A549 (cell line): ENCODE results near the gene GABBR2. TPM values are rescaled to one million over a fixed set of nuclear protein-coding genes. Genes with fewer than 3 reads are reported as not detected.

Experiments used
- ATAC-seq, 2 experiments: fragments of 200-7000 bp in 1 of 2; fragments of >200 bp in 1 of 2; cut with Nextera tagmentation in 1 of 2; cut with Tn5 transposase in 1 of 2; 3 replicates each; pipeline versions ENCODE4 v1.8.0 to v1.9.1; 2018 to 2020; ENCODE audit warnings: mild to moderate bottlenecking in 1 of 2, moderate library complexity in 1 of 2
- CTCF ChIA-PET: fragments of 300-600 bp; sonication (Branson Sonifier 250); formaldehyde crosslinking; extraction: SDS; loops from one replicate; lab custom pipeline; 2021; ENCODE audit warnings: antibody characterized with exemption, inconsistent platforms; lab: Yijun Ruan, JAX
- POLR2A ChIA-PET: fragments of 350-600 bp; formaldehyde crosslinking; extraction: SDS; loops from one replicate; lab custom pipeline; 2021; ENCODE audit warnings: antibody characterized with exemption, inconsistent platforms; lab: Yijun Ruan, JAX
- DNase-seq, 2 experiments: peaks; one replicate each; pipeline versions ENCODE4 v3.0.0 to v3.0.0-alpha.2; 2011 to 2016; ENCODE audit warnings: low read depth in 1 of 2, low spot score in 1 of 2
- FAIRE-seq: peaks from 2 replicates; lab custom pipeline; 2011; peaks lifted over from hg19 to GRCh38; lab: Jason Lieb, UNC
- H3K27ac ChIP-seq, 2 experiments: fragments of >200 bp; sonication (Bioruptor Twin); formaldehyde crosslinking; 3 replicates each; pipeline ENCODE4 v1.5.1; 2016 to 2017
- H3K4me1 ChIP-seq: fragments of >200 bp; sonication (Bioruptor Twin); formaldehyde crosslinking; 3 replicates; pipeline ENCODE4 v1.6.1; 2016
- H3K4me2 ChIP-seq: fragments of >200 bp; sonication (Bioruptor Twin); formaldehyde crosslinking; 3 replicates; pipeline ENCODE4 v1.6.1; 2016
- H3K4me3 ChIP-seq: fragments of >200 bp; sonication (Bioruptor Twin); formaldehyde crosslinking; 3 replicates; pipeline ENCODE4 v1.5.1; 2016
- H3K9me3 ChIP-seq: fragments of >200 bp; sonication (Bioruptor Twin); formaldehyde crosslinking; 3 replicates; pipeline ENCODE4 v1.6.1; 2016
- CHD2 ChIP-seq: fragments of 150-350 bp; IDR thresholded peaks from 2 replicates; pipeline ENCODE4 v1.6.1; 2014; ENCODE audit warnings: low read length; ENCODE audit not compliant: partially characterized antibody
- FOSB ChIP-seq: fragments of 250-450 bp; sonication (Bioruptor Pico); IDR thresholded peaks from 2 replicates; pipeline ENCODE4 v1.5.0; 2020; ENCODE audit warnings: mild to moderate bottlenecking, moderate library complexity
- FOXS1 ChIP-seq: fragments of 250-450 bp; sonication (Bioruptor Pico); IDR thresholded peaks from 2 replicates; pipeline ENCODE4 v1.5.0; 2020; ENCODE audit warnings: mild to moderate bottlenecking, moderate library complexity
- HOXB13 ChIP-seq: fragments of 250-450 bp; sonication (Bioruptor Pico); IDR thresholded peaks from 2 replicates; pipeline ENCODE4 v1.5.0; 2020; ENCODE audit warnings: low read depth, mild to moderate bottlenecking, moderate library complexity
- KDM1A ChIP-seq: fragments of 200-600 bp; sonication (generic); IDR thresholded peaks from 2 replicates; pipeline ENCODE4 v1.6.1; 2016; ENCODE audit warnings: low read depth, mild to moderate bottlenecking
- KDM5A ChIP-seq: fragments of 200-600 bp; sonication (generic); IDR thresholded peaks from 2 replicates; pipeline ENCODE4 v1.6.1; 2016; ENCODE audit warnings: antibody characterized with exemption, mild to moderate bottlenecking
- MAFK ChIP-seq: fragments of 450-650 bp; IDR thresholded peaks from 2 replicates; pipeline ENCODE4 v1.6.1; 2014; ENCODE audit not compliant: partially characterized antibody
- NPAS2 ChIP-seq: fragments of 250-450 bp; sonication (Bioruptor Pico); IDR thresholded peaks from 2 replicates; pipeline ENCODE4 v1.8.0; 2022; ENCODE audit warnings: mild to moderate bottlenecking, moderate library complexity, borderline replicate concordance
- POLR2A ChIP-seq: IDR thresholded peaks from 2 replicates; pipeline ENCODE4 v1.6.1; 2012; ENCODE audit warnings: mild to moderate bottlenecking, low read length
- POLR2AphosphoS2 ChIP-seq: conservative IDR thresholded peaks from 2 replicates; pipeline ENCODE4 v1.6.1; 2012; ENCODE audit warnings: low read length, improper control_type of control experiment, inconsistent platforms
- RAD21 ChIP-seq, 2 experiments: fragments of >200 bp in 1 of 2; sonication (Bioruptor Twin) in 1 of 2; formaldehyde crosslinking in 1 of 2; IDR thresholded peaks in 1 of 2; conservative IDR thresholded peaks in 1 of 2; 2 replicates in 1 of 2; 3 replicates in 1 of 2; pipeline ENCODE4 v1.6.1; 2012 to 2018; ENCODE audit warnings: inconsistent platforms in 1 of 2
- RARB ChIP-seq: fragments of 250-450 bp; sonication (Bioruptor Pico); IDR thresholded peaks from 2 replicates; pipeline ENCODE4 v1.8.0; 2021; ENCODE audit warnings: mild to moderate bottlenecking, moderate library complexity
- RCOR1 ChIP-seq: fragments of 150-350 bp; IDR thresholded peaks from 2 replicates; pipeline ENCODE4 v1.6.1; 2014; ENCODE audit warnings: antibody characterized with exemption, low read length, low read depth
- RFX5 ChIP-seq: fragments of 450-650 bp; IDR thresholded peaks from 2 replicates; pipeline ENCODE4 v1.7.1; 2014; ENCODE audit warnings: antibody characterized with exemption, mild to moderate bottlenecking, moderate library complexity
- SMC3 ChIP-seq: fragments of >200 bp; sonication (Bioruptor Twin); formaldehyde crosslinking; IDR thresholded peaks from 3 replicates; pipeline ENCODE4 v1.6.1; 2018; ENCODE audit warnings: inconsistent platforms
- SREBF2 ChIP-seq: fragments of 450-650 bp; IDR thresholded peaks from 2 replicates; pipeline ENCODE4 v1.6.1; 2014; ENCODE audit warnings: mild to moderate bottlenecking, moderate library complexity
- TP53 ChIP-seq: fragments of 250-450 bp; sonication (Bioruptor Pico); IDR thresholded peaks from 2 replicates; pipeline ENCODE4 v1.5.0; 2021; ENCODE audit warnings: mild to moderate bottlenecking, moderate library complexity
- ZFP36 ChIP-seq: fragments of 450-650 bp; IDR thresholded peaks from 2 replicates; pipeline ENCODE4 v1.6.1; 2014; ENCODE audit warnings: borderline replicate concordance; ENCODE audit not compliant: partially characterized antibody
- WGBS: methylation state at CpG from one replicate; pipeline ENCODE4 v1.1.6; 2017; ENCODE audit errors: missing lambda C conversion rate; 5-methylcytosine and 5-hydroxymethylcytosine counted together
- polyA plus RNA-seq, 4 experiments: library from polyadenylated mRNA; depleted of rRNA in 3 of 4; stranded (reverse); fragments of >200 nt; fragmentation: RNase III in 1 of 4; extraction: RNeasy Plus Mini Kit Qiagen cat#74134 plus additional on column Dnase treatment in 1 of 4; gene quantifications; 2 replicates in 3 of 4; 3 replicates in 1 of 4; pipeline ENCODE4 v1.2.3, GENCODE V29; 2011 to 2017
- TF ChIP-seq, protein P1 (sequence below): fragments of >200 bp; sonication (Bioruptor Twin); formaldehyde crosslinking; IDR thresholded peaks from 3 replicates; pipeline ENCODE4 v1.5.1; 2016
- TF ChIP-seq, protein P2 (sequence below): IDR thresholded peaks from 2 replicates; pipeline ENCODE4 v1.6.1; 2012
- TF ChIP-seq, protein P3 (sequence below): fragments of >200 bp; sonication (Bioruptor Twin); formaldehyde crosslinking; IDR thresholded peaks from 3 replicates; pipeline ENCODE4 v1.6.1; 2016
- TF ChIP-seq, protein P4 (sequence below): fragments of 250-450 bp; sonication (Bioruptor Pico); IDR thresholded peaks from 2 replicates; pipeline ENCODE4 v1.5.0; 2020; ENCODE audit warnings: low read depth, mild to moderate bottlenecking, moderate library complexity
- TF ChIP-seq, protein P5 (sequence below): IDR thresholded peaks from 2 replicates; pipeline ENCODE4 v1.6.1; 2012
- TF ChIP-seq, protein P6 (sequence below): fragments of 200-600 bp; sonication (generic); IDR thresholded peaks from 2 replicates; pipeline ENCODE4 v1.6.1; 2016; ENCODE audit warnings: antibody characterized with exemption, mild to moderate bottlenecking, moderate library complexity

The GABBR2 gene
- polyA plus RNA-seq, 2 of the 4 experiments (the other 2 are of a cell fraction), result 0.08 to 0.57 TPM

DNA sequence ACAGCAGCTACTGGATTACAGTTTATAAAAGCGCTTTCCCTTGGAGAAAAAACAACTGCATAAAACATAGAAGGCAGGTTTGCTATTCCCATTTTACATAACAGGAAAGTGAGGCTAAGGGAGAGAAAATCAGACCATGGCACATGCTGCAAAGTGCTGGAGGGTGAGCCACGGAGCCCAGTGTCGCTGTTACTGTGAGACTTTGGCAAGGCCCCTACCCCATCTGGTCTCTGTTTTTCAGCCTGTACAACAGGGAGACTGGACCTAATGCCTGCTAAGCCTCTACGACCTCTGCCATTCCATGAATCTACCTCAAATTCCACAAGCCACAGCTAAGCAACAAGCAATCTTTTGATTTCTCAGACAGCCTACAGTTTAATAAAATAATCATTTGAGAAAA lies 139.2 kb downstream of the GABBR2 start:
- no peak overlapping the region for H3K4me2 ChIP-seq
- TF ChIP-seq RFX5 (no peak), KDM1A (no peak), SMC3 (no peak), SREBF2 (no peak), MAFK (no peak), RARB (CRISPR knock-in tag) (no peak)
- TF ChIP-seq, protein P1, sequence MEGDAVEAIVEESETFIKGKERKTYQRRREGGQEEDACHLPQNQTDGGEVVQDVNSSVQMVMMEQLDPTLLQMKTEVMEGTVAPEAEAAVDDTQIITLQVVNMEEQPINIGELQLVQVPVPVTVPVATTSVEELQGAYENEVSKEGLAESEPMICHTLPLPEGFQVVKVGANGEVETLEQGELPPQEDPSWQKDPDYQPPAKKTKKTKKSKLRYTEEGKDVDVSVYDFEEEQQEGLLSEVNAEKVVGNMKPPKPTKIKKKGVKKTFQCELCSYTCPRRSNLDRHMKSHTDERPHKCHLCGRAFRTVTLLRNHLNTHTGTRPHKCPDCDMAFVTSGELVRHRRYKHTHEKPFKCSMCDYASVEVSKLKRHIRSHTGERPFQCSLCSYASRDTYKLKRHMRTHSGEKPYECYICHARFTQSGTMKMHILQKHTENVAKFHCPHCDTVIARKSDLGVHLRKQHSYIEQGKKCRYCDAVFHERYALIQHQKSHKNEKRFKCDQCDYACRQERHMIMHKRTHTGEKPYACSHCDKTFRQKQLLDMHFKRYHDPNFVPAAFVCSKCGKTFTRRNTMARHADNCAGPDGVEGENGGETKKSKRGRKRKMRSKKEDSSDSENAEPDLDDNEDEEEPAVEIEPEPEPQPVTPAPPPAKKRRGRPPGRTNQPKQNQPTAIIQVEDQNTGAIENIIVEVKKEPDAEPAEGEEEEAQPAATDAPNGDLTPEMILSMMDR, result no peak
- TF ChIP-seq, protein P2, sequence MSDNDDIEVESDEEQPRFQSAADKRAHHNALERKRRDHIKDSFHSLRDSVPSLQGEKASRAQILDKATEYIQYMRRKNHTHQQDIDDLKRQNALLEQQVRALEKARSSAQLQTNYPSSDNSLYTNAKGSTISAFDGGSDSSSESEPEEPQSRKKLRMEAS, result no peak
- TF ChIP-seq, protein P3, sequence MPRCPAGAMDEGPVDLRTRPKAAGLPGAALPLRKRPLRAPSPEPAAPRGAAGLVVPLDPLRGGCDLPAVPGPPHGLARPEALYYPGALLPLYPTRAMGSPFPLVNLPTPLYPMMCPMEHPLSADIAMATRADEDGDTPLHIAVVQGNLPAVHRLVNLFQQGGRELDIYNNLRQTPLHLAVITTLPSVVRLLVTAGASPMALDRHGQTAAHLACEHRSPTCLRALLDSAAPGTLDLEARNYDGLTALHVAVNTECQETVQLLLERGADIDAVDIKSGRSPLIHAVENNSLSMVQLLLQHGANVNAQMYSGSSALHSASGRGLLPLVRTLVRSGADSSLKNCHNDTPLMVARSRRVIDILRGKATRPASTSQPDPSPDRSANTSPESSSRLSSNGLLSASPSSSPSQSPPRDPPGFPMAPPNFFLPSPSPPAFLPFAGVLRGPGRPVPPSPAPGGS, result no peak
- TF ChIP-seq, protein P4, sequence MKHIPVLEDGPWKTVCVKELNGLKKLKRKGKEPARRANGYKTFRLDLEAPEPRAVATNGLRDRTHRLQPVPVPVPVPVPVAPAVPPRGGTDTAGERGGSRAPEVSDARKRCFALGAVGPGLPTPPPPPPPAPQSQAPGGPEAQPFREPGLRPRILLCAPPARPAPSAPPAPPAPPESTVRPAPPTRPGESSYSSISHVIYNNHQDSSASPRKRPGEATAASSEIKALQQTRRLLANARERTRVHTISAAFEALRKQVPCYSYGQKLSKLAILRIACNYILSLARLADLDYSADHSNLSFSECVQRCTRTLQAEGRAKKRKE (CRISPR knock-in tag), result no peak
- H3K4me1 ChIP-seq, result no peaks in the 10 kb centered on the region
- ATAC-seq, result no peak
- H3K4me3 ChIP-seq, result no peak overlapping the region
- DNase-seq, result no peak
- 44% methylated on average over 4 of the region's 4 CpGs for WGBS
- H3K9me3 ChIP-seq, result no peaks in the 10 kb centered on the region
- ChIA-PET POLR2A (no interaction called here), CTCF (interaction anchor here (1.3 kb wide), 1 partner anchor 14 kb away, joined by 3 read pairs; no protein-coding TSS in a partner anchor)
- no peak for FAIRE-seq
- H3K27ac ChIP-seq, result no peak overlapping the region

DNA sequence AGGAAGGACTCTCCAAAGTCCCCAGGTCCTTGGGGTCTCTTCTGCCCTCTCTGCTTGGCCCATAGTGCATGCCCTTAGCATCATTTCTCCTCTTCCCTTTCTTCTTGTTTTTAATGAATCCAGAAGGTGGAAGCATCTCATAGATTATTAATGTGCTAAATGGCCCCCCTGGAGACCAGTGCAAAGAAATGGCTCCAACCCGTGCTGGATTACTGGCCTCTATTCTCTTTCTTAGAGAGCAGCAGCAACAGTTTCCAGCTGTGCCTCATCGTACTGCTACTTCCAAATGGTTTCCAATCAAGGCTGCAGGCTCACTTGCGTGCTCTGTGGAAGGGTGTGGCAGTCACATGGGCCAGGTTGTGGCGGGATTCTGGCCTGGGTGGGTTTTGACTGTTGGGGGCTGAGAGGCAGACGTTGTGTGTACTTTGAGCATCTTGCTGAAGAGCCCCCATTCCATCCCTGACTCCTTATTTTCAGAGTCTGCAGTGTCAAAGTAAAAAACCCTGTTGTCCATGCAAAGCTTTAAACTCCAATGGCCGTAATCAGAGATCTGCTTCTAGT lies 139.7 kb downstream of the GABBR2 start:
- CTCF ChIA-PET, result interaction anchor here (1.1 to 1.3 kb wide), 2 partner anchors 13 to 15 kb away, joined by 3 read pairs; no protein-coding TSS in a partner anchor
- FAIRE-seq, result no peak

DNA sequence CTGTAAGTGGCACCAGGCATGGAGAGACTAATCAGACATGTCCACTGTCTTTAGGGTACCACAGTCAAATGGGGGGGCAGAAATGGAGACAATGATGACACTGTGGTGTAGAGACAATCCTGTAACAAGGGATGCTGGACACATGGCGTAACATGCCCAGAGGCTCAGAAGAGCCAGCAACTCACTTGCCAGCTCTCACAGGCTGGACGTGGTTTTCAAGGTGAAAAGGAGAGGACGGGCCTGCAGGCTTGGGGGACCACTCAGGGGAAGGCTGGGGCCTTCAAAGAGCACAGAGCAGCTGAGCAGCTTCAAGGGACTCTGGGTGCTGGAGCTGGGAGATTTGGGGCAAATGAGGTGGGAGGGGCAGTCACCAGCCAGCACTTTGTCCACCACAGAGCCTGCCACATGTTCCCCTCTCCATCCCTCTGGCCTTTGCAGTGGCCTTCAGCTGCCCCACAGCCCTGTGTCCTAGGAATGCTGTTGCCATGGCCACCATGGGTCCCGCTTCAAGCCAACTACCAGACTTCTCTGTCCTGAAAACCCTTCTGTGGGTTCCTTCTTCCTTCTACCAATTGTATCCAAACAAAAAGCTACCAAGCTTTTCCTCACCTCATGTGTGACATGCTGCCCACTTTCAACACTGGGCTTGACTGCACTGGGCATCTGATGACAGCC lies 140.4 kb downstream of the GABBR2 start:
- Histone ChIP-seq H3K4me3 (no peak overlapping the region), H3K27ac (no peak overlapping the region), H3K4me2 (no peak overlapping the region), H3K9me3 (no peaks in the 10 kb centered on the region), H3K4me1 (no peaks in the 10 kb centered on the region)
- no peak for DNase-seq
- CTCF ChIA-PET, result interaction anchor here (1.1 to 1.3 kb wide), 2 partner anchors 13 to 15 kb away, joined by 3 read pairs; no protein-coding TSS in a partner anchor
- POLR2A ChIA-PET, result no interaction called here
- 44% methylated on average over 4 of the region's 4 CpGs for WGBS
- FAIRE-seq, result no peak
- no peak for ATAC-seq
- TF ChIP-seq ZFP36, result no peak
- no peak for TF ChIP-seq RAD21 (conservative IDR thresholded peaks at IDR 0.05 in 1 of 2, IDR thresholded peaks at IDR 0.05 in 1 of 2)
- TF ChIP-seq NPAS2 (CRISPR knock-in tag), result no peak
- TF ChIP-seq FOXS1 (CRISPR knock-in tag), result no peak
- no peak for TF ChIP-seq TP53 (CRISPR knock-in tag)
- TF ChIP-seq, protein P5, sequence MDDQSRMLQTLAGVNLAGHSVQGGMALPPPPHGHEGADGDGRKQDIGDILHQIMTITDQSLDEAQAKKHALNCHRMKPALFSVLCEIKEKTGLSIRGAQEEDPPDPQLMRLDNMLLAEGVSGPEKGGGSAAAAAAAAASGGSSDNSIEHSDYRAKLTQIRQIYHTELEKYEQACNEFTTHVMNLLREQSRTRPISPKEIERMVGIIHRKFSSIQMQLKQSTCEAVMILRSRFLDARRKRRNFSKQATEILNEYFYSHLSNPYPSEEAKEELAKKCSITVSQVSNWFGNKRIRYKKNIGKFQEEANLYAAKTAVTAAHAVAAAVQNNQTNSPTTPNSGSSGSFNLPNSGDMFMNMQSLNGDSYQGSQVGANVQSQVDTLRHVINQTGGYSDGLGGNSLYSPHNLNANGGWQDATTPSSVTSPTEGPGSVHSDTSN, result no peak
- TF ChIP-seq KDM5A, result no peak
- TF ChIP-seq KDM1A, result no peak
- TF ChIP-seq RCOR1, result no peak
- no peak for TF ChIP-seq POLR2A
- TF ChIP-seq POLR2AphosphoS2, result no peak
- no peak for TF ChIP-seq FOSB (CRISPR knock-in tag)
- TF ChIP-seq, protein P6, sequence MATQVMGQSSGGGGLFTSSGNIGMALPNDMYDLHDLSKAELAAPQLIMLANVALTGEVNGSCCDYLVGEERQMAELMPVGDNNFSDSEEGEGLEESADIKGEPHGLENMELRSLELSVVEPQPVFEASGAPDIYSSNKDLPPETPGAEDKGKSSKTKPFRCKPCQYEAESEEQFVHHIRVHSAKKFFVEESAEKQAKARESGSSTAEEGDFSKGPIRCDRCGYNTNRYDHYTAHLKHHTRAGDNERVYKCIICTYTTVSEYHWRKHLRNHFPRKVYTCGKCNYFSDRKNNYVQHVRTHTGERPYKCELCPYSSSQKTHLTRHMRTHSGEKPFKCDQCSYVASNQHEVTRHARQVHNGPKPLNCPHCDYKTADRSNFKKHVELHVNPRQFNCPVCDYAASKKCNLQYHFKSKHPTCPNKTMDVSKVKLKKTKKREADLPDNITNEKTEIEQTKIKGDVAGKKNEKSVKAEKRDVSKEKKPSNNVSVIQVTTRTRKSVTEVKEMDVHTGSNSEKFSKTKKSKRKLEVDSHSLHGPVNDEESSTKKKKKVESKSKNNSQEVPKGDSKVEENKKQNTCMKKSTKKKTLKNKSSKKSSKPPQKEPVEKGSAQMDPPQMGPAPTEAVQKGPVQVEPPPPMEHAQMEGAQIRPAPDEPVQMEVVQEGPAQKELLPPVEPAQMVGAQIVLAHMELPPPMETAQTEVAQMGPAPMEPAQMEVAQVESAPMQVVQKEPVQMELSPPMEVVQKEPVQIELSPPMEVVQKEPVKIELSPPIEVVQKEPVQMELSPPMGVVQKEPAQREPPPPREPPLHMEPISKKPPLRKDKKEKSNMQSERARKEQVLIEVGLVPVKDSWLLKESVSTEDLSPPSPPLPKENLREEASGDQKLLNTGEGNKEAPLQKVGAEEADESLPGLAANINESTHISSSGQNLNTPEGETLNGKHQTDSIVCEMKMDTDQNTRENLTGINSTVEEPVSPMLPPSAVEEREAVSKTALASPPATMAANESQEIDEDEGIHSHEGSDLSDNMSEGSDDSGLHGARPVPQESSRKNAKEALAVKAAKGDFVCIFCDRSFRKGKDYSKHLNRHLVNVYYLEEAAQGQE, result no peak
- no peak for TF ChIP-seq CHD2

More for the DNA sequence above, 139.7 kb downstream of the GABBR2 start:
- H3K4me3 ChIP-seq, result no peak overlapping the region
- H3K4me1 ChIP-seq, result no peaks in the 10 kb centered on the region
- no peaks in the 10 kb centered on the region for H3K9me3 ChIP-seq
- POLR2A ChIA-PET, result no interaction called here
- no peak overlapping the region for H3K27ac ChIP-seq
- no peak for ATAC-seq
- whole genome bisulfite sequencing, result 48% methylated on average over 6 of the region's 6 CpGs
- no peak overlapping the region for H3K4me2 ChIP-seq
- DNase-seq, result no peak
- TF ChIP-seq HOXB13 (CRISPR knock-in tag) (no peak), SMC3 (no peak)
